COLO668 (cell line): ENCODE data around the gene KCNAB1.
A peak's percentile ranks its signal among the peaks of the same experiment; 100 is the strongest.
"Not testable (repeated sequence)": the region's sequence is repeated elsewhere in the genome, so short reads cannot be mapped to it uniquely, and the experiment has no call there.

Experiments used
- DNase-seq: peaks from one replicate; lab custom pipeline; 2025; ENCODE audit not compliant: unreplicated experiment; lab: John Stamatoyannopoulos, UW

Gene KCNAB1

DNA sequence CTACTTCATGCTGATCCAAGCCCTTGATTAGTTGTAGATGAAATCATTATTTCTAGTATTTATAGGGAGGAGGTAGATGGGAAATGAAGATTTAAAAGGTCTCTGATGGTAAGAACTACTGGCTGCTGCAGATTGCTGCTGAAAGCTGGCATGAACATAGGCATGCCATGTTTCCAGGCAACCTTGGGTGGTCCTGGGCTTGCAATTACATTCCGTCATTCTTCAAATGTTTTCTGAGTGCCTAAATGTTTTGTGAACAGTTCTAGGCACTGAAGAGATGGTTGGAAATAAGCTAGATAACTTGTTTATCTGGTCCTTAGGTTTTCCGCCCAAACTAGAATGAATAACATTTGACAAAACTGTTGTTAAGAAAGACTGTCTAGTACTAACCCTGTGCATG lies 95.8 kb downstream of the KCNAB1 start:
- no peak for DNase-seq

DNA sequence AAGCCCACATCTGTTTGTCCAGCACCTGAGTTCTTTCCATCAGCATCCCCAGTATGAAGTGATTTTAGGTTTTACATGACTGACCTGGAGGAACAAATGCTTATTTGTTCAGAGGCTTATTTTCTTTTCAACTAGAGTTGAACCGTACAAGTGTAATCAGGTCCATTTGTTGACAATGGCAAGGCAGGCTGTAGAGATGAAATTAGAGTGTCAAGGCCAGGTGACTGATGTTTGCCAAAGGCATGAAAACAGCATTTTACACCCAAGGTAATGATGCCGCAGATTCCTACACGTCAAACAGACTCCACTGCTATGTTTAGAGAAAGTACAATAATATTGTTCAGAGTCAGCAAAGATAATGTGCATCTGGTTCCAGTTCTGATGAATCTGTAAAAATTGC lies 96.5 kb downstream of the KCNAB1 start:
- peak; percentile 10 for DNase-seq

DNA sequence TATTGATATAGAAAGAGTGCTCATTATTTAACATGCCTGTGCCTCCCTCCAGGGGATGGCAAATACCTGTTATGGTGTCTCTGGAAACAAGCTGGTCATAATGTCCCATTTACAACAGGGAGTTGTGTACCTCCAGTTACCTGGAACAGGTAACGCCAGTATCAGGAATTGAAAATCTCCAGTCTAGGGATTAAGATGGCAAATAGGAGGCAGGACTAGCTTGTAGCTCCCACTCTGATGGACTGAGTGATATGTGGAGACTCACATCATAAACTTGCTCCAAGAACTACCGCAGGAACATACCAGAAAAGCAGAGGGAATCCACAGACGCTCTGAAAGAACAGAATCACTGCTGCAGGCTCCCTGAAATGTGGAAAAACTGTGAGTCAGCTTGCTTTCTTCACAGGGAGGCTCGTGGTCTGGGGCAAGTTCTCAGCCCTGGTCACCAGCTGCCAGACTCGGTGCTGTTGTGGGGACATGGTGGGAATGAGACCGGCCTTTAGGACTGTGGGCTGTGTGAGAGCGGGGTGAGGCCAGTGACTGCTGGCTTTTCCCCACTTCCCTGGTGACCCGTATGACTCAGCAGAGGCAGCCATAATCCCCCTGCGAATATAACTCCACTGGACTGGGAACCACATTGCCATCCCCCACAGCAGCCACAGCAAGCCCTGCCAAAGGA lies 97.4 kb downstream of the KCNAB1 start:
- DNase-seq = peak; percentile 50

DNA sequence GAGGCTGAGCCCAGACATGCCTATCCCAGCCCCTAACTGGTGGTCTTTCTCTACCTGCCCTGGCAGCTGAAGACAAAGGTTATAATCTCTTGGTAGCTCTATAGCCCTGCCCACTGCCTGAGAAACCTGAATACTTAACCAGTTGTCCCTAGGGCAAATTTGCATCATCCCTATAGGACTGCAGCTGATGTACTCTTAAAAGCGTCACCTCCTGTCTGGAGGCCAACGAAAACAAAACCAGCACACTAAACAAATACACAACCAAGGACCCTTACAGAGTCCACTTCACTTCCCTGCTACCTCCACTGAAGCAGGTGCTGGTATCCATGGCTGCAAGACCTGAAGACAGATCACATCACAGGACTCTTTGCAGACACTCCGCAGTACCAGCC lies 98.0 kb downstream of the KCNAB1 start:
- peak; percentile 65 for DNase-seq

DNA sequence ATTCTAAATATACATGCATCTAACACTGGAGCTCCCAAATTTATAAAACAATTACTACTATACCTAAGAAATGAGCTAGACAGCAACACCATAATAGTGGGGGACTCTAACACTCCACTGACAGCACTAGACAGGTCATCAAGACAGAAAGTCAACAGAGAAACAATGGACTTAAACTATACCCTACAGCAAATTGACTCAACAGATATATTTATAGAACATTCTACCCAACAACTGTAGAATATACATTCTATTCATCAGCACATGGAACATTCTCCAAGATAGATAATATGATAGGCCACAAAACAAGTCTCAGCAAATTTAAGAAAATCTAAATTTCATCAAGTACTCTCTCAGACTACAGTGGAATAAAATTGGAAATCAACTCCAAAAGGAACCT lies 102.0 kb downstream of the KCNAB1 start:
- not testable (repeated sequence) for DNase-seq

DNA sequence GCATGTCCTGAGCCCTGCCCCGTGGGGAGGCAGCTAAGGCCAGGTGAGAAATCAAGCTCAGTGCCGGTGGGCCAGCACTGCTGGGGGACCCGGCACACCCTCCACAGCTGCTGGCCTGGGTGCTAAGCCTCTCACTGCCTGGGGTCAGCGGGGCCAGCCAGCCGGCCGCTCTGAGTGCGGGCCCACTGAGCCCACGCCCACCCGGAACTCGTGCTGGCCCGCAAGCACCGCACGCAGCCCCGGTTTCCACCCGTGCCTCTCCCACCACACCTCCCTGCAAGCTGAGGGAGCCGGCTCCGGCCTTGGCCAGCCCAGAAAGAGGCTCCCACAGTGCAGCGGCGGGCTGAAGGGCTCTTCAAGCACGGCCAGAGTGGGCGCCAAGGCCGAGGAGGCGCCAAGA lies 103.7 kb downstream of the KCNAB1 start:
- DNase-seq = not testable (repeated sequence)

DNA sequence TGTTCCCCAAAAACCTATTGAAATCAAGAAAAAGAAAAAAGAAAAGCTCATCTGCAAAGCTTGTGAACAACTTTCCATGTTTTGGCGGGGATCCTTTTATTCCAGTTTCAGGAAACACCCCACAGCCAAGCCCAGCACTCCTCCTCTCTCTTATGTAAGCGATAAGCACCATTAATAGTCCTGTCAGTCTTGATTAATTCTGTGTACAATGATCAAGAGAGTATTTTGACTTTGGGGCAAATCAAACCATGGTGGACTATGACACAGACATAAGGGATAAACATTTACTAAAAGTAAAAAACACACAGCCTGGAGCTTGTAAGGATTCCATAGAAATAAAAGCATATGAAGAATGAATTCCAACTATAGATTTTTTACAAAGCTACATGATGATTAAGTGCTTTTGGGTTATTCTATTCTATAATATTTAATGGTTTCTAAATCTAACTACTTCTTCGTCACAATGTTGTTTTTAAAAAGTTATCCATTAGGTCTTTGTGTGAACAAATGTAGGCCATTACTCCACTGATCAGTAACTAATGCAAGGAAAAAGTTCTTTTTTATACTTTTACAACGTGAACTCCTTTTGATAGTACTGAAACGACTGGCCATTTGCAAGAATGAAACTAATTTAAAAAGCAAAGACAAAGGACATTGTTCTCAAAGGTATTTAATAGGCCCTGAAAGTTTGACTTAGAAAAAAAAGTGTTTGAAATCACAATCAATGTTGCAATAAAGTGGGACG lies 106.5 kb downstream of the KCNAB1 start:
- DNase-seq = no peak

DNA sequence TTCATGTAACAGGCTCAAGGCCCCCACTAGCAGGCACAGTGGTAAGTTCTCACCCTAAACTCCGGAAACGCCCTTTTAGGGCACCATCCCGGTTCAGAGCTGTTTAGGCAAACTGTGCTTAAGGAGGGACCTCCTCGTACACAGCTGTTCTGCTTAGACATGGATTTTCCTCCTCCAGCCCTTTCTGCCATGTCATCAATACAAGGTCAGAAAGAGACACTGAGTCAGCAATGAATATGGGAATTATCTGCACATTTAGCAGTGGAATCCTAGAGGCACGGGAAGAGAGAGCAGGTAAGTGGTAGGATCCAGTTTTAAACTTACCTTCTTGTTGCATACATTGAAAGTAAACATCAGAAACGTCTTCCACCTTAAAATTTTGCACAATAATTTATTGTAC lies 107.3 kb downstream of the KCNAB1 start:
- DNase-seq = no peak

DNA sequence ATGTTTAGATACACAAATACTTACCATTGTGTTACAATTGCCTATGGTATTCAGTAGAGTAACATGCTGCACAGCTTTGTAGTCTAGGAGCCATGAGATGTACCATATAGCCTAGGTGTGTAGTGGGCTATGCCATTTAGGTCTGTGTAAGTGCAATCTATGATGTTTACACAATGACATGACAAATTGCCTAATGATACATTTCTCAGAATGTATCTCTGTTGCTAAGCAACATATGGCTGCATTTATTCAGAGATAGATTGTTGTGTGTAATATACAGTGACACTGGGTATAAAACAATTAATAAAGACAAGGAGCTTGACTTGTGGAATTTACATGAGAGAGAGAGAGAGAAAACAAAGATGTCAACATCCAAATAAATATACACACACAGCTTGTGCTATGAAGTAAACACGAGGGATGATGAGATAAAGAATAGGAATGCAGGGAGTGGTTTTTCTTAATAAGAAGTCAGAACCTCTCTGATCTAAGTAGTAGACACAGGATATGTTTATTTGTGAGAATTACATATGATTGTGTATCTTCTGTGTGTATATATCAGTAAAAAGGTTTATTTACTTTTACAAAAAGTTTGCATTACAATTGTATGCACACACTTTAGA lies 110.0 kb downstream of the KCNAB1 start:
- DNase-seq = peak; percentile 8

DNA sequence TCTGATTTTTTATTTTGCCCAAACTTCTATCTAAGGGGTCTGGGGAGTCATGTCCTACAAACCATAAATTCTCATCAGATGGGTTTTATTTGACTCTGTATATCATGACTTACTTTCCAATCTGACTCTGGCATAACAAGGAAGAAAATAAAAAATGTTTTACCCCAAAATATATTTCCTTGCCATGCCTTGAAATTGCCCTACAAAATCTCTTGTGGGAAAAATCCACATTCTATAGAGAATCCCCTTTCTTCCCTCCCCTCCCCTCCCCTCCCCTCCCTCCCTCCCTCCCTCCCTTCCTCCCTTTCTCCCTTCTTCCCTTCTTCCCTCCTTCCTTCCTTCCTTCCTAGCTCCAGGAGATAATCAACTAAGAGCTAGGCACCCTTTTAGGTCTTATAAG lies 110.8 kb downstream of the KCNAB1 start:
- not testable (repeated sequence) for DNase-seq

DNA sequence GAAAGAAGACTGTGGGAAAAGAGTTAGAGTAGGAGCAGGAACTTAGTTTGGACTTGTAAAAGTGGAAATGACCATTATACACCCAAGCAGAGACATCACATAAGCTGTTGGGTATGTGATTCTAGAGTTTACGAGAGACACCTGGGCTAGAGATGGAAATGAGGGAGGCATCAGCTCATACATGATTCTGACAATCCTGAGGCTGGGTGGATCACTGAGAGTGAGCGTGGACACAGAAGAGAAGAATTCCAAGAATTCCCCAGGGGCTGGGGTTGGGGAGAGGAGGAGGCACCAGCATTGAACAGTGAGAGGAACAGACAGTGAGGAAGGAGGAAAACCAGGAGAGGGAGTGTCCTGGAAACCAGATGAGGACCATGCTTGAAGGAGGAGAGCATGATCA lies 113.5 kb downstream of the KCNAB1 start:
- DNase-seq = no peak

DNA sequence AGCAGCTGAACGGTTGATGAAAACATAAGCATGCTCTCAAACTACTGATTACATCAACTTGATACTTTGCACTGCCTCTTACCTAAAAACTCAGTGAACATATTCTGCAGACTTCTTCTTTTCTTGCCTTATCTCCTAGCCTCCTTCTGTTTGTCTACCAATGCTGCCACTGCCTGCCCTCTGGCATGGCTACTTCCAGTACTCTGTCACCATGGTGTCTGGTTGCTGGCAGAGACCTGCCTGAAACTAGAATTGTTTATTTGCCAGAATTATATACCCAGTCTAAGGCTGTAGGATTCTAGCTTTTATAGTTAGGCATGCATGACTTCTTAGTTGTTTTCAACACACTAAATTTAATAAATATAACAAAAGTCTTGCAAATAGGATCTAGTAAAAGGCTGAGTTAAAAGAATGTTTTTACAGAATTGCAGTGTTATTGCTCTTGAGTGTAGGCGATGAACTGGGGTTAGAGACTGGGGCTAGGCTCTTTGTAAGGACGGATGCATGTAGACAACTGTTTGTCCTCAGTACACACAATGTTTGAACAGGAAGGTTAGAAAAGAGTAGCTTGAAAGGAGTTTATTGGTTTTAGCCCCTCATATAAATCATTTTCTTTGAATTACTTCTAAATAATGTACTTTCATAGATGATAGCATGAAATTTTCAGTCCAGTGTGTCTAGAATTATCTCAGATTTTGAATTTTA lies 116.3 kb downstream of the KCNAB1 start:
- DNase-seq = no peak

DNA sequence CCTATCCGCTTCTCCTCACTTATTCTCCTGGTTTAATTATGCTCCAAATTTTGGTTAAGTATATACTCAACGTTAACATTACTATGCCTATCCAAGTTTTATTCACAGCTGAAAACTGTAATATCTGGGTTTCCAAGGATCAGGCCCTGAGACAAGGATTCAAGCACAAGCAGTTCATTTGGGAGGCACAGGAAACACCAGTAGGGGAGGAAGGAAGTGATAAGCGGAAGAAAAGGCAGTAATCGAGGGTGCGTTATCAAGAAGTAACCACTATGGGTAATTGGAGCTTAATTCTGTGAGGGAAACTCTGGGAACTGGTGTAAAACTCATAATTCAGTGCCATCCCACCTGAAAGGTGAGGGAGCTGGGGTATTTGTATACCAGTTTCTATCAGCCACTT lies 120.3 kb downstream of the KCNAB1 start:
- DNase-seq = no peak

DNA sequence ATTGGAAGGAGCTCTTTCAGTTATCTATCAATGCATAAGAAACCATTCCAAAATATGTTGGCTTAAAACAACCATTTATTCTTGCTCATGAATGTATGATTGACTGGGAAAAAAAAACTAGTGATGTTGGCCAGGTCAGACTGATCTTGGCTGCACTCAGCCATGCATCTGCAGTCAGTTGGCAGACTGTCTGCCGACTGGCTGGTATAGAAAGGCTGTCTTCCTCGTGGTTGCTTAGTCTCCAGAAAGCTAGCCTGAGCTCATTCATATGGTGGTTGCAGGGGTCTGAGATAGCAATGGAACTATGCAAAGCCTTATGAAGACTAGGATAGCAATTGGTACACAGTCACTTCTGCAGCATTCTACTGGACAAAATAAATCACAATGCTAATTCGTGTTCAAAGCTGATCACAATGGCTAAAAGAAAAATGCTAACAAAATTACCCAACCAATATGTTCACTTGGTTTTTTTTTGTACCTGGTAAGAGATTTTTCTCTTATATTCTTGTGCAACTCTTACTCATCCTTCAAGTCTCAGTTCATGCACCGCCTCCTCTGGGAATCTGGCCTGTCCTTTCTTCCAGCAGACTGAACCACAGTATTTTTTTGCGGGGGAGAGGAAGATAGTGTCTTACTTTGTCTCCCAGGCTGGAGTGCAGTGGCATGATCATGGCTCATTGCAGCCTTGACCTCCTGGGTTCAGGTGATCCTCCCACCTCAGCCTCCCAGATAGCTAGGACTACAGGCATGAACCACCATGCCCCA lies 126.8 kb downstream of the KCNAB1 start:
- DNase-seq = no peak

DNA sequence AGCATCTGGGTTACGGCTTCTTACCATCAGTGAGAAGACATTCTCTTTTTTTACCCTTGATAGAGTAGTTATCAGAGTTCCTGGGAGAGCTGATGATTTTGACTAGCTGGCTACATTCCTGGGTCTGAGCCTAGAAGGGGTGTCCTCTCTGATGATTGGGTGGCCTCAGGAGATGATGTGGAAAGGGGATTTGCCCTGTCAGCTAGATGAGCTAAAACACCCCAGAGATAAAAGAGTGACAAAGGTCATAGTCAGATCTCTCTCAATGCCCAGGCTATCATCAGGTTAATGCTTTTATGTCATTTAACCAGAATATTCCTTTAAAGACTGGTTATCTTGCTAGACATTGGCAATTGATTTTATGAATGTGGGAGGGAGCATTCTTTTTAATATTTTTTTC lies 130.2 kb downstream of the KCNAB1 start:
- DNase-seq = no peak

DNA sequence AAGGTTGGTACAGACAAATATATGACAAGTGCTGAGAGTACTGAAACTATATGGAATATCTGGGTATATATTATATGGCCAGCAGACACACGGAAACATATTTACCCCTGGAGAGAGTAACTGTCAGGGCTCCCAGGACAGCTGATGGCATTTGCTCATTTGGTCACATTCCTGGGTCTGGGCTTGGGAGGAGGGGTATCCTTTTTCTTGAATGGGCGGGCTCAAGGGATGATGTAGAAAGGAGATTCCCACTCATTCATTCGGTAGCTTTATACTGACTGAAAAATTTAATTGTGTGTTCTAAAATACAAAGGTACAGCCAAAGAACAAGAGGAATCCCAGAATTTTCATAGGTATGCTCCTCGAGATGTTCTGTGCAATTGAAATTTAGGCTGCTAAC lies 131.0 kb downstream of the KCNAB1 start:
- DNase-seq = no peak

DNA sequence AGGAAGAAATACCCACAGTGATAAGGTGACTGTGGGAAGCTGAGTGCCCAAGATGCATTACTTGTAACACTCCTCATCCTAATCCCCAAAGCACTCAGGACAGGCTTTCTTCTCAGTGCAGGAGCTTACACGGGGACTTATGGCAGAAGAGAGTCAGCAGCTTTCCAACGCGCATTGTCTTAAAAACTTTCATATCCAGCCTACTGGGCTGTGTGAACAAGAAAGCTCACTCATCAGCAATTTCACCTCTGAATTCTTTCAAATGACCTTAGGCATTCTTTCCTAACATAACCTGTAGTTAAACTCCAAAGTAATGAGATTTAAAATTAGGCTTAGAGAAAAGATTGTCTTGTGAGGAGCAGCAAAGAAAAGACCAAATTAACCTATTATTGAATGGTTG lies 132.3 kb downstream of the KCNAB1 start:
- DNase-seq = no peak

DNA sequence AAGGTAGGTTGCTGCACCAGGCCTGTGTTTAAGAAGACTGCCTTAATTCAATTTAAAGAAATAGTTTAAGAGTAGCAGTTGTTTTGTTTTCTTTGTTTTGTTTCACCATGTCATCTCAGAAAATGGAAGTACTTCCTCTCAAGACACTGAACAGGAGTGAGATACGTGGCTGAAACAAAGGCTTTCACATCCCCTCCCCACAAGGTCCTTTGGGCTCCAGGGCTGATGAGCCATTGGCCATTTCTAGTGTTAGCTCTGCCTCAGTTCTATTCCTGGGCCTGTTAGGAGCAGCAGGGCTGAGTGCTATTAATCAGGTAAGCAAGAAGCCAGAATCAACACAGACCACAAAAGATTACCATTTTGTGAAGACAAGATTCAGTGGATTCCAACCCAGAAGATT lies 132.8 kb downstream of the KCNAB1 start:
- DNase-seq = no peak

DNA sequence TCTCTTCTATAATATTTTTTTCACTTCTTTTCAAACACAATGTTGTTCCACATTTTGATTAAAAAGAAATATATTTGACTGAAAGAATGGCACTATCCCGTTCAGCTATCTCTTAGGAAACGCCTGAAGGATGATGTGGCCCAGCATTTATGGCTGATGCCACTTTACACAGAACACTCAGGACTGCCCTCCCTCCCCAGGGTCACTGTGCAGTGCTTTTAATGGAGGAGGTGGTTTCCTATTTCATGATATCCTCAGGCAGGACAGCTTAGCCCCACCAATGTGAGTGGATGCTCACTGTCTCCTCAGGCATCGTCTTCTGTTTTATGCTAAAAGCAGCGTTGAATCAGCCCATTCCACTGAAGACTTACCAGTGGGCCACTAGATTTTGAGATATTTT lies 135.9 kb downstream of the KCNAB1 start:
- no peak for DNase-seq

DNA sequence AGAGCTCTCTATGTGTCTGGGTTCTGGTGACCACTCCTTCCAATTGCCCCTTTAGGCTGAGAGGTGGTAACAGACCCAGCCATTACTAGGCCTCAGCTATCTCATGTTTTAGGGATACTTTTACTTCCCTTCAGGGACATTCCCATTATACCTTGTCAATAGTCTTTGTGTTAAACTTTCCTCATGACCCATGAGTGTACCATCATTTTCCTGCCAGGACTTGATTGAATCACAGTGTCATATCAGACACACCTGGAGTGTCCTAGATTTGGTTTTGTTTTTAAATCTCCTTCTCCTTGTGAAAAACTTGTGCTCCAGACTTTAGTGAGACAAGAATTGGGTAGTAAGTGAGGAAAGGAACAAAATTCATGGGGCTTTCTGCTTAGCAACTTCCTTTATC lies 136.6 kb downstream of the KCNAB1 start:
- no peak for DNase-seq

DNA sequence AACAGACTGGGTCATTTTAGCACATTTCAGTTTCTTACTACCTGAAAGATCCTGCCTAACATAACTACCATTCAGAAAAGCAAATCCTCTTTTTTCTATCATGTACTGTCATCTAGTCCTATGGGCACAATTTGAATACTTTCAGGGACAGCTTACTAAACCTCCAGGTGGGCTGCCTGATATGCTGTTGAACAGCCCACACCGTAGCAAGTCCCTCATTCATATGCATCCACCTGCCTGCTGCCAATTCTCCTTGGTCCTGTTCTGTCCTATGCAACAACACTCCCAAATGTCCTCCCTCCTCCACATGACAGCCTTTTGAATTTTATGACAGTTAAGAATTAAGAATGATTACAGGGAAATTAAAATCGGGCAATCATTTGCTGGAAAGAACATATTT lies 137.9 kb downstream of the KCNAB1 start:
- DNase-seq = no peak
